LNCaP clone FGC (cell line): ENCODE measurements around the gene GNB1L.
A peak's percentile ranks its signal among the peaks of the same experiment; 100 is the strongest.

ENCODE experiments used
- DNase-seq: peaks from one replicate; pipeline ENCODE4 v3.0.0-alpha.2; 2011; ENCODE audit warnings: low read depth
- H3K4me3 ChIP-seq: 2 replicates; pipeline ENCODE4 v1.5.1; 2011; ENCODE audit warnings: mild to moderate bottlenecking, low read depth, low read length, control low read depth
- TF ChIP-seq, protein P1 (sequence below): IDR thresholded peaks from 2 replicates; pipeline ENCODE4 v1.5.1; 2012; ENCODE audit warnings: mild to moderate bottlenecking; ENCODE audit not compliant: control insufficient read depth, insufficient read depth; ENCODE audit errors: extremely low read depth

Gene GNB1L

DNA sequence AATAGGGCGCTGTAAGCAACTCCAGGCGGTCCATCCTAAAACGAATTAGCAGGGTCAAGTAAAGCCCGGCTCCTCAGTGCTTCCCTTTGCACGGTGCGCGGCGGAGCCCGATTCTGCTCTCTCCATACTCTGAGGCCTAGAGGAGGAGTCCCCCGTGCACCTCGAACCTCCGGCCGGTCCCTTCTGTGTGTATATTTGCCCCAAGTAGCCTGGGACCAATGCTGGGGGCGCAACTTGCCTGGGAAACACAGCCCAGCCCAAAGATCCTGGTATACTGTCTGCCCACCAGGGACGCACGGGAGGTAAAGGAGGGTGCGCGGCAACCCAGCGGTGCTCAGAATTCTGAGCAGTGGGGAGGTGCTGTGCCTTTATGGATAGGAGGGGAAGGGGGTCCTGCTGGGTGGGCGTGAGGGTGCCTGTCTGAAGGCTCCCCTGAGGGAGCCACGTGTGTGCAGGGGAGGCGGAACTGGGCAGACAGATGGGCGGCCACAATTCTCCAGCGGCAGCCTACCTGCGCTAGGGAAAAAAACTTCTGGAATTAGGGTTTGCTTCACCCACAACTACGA lies 98.9 kb downstream of the GNB1L start:
- no peak for DNase-seq
- peak overlapping the region; percentile 51 for H3K4me3 ChIP-seq
- TF ChIP-seq, protein P1, sequence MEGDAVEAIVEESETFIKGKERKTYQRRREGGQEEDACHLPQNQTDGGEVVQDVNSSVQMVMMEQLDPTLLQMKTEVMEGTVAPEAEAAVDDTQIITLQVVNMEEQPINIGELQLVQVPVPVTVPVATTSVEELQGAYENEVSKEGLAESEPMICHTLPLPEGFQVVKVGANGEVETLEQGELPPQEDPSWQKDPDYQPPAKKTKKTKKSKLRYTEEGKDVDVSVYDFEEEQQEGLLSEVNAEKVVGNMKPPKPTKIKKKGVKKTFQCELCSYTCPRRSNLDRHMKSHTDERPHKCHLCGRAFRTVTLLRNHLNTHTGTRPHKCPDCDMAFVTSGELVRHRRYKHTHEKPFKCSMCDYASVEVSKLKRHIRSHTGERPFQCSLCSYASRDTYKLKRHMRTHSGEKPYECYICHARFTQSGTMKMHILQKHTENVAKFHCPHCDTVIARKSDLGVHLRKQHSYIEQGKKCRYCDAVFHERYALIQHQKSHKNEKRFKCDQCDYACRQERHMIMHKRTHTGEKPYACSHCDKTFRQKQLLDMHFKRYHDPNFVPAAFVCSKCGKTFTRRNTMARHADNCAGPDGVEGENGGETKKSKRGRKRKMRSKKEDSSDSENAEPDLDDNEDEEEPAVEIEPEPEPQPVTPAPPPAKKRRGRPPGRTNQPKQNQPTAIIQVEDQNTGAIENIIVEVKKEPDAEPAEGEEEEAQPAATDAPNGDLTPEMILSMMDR = no peak

DNA sequence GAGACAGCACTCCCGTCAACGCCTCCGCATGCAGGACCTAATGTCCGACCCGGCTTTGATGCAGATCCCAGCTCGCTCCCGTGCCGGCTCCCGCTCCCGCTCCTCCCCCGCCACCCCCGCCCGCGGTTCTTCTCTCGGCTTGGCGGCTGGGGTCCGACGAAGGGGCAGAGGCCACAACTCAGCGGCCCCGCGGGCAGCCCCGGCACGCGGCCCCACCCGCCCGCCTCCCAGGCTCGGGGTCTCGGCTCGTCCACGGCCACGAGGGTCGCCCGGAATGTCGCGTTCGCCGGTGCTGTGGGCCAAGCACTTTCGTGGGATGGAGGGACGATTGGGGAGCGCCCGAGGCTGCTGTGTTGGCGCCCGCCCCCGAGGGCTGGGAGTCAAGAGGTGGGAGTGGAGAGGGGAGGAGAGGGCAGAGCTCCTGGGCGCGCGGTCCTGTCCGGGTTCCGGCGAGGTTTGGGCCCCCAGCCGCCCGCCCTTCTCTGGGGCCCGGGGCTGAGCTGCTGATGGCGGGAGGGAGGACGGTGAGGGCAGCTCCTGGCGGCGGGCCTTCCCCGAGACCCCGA lies 99.4 kb downstream of the GNB1L start:
- TF ChIP-seq, protein P1 = no peak
- DNase-seq = no peak
- no peak overlapping the region for H3K4me3 ChIP-seq

DNA sequence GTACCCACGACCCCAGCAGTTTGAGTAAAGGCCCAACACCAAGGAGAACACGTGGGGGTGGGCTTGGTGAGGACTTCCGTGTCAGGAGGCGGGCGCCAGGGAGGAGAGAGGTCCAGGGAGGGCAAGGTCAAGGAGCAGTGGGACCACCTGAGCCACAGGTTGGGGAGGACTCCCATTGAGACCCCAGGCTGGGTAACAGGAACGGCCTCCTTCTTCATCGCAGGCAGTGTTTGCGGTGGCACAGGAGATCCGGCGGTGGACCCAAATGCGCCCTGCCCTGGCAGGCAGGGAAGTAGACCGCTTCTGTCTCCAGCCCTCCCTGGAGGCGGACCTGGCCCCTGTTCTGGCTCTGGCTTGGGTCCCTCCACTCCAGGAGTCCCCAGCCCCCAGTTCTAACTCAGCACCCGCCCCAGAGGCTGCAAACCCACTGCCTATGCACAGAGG lies 100.0 kb downstream of the GNB1L start:
- no peak overlapping the region for H3K4me3 ChIP-seq
- TF ChIP-seq, protein P1 = no peak
- no peak for DNase-seq

DNA sequence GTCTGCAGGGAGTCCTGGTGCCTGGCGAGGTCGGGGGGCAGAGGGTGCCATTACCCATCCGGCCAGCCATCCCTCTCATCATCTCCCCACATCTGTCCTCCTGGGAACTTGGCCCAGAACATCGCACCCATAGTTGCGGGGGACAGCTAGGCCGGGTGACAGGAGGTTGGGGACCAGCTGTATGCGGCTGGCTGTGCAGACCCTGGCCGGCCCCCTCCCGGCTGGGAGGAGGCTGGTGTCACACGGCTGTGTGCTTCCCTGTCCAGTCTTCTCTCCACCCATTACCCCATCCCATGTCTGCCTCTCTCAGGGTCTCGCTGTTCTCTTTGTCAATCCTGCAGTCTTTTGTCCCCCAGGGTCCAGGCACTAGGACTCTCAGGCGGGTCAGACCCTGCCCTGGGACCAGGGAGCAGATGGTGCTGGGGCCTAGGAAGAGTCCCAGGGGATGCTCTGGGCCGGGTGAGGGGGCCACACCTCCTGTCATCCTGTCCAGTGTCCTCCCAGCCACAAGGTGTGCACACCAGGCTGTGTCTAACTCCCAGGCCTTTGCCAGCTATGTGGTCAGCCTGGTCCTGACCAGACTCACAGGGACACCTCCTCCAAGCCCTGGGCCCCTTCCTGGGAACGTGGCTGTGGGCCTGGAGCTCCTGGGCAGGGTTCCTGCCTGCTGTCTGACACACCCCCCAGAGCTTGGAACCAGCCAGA lies 100.5 kb downstream of the GNB1L start:
- DNase-seq = no peak
- no peak overlapping the region for H3K4me3 ChIP-seq
- TF ChIP-seq, protein P1 = no peak

DNA sequence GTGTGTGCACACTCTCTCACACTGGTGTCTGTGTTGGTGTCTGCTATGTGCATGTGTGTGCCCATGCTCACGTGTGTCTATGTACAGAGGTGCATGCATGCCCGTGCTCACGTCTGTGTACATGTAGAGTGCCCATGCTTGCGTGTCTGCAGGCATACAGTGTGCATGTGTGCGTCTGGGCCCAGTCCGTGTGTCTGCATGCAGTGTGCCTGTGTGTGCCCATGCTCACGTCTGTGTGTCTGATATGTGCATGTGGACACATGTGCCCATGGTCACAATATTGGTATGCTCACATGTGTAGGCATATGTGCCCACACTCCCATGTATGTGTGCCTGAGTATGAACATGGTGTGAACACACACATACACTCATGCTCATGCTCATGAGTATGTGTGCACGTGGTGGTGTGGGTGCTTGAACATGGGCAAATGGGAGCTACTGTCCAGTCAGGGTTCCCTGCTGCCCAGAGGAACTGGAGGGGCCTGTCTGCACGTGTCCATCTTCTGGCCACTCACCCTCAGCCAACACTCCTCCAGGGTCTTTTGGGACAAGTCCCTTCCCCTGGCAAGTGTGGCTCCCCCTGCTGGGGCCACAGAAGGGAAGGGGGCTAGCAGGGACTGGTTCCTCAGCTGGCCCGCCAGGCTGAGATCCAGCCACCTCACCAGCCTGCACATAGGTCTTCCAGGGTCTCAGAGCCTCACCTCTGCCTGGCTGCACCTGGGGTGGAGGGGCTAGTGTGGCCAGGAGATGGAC lies 101.4 kb downstream of the GNB1L start:
- DNase-seq = no peak
- TF ChIP-seq, protein P1 = no peak
- H3K4me3 ChIP-seq = no peak overlapping the region

DNA sequence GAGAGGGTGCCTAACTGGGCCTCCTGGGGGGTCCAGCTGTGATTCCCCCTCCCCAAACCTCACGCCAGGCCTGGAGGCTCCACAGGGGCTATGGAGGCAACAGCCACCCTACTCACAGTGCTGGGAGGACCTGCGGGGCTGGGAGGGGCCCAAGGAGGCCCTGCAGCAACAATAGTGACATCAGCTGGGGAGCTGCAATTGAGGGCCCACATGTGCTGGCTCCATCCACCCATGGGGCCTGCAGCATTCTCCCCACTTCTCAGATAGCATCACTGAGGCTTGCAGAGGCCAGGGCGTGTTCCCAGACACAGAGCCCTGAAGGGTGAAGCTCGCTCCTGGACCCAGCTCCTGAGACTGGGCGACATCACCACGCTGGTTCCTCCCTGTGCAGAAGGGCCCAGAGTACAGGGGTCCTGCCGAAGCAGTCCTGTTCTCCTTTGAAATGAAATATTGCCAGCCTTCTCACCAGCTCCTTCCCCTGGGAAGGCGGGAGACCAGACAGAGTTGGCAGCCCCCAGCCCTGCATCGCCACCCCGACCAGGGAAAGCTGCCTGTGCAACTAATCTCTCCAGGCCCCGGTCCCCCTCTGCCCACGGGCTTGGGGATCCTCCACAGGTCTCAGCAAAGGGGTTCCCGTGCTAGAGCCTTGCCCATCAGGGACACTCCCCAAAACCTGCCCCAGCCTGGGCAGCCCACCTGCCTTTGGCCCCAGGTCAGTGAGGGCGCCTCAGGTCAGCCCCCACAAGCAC lies 103.0 kb downstream of the GNB1L start:
- H3K4me3 ChIP-seq = no peak overlapping the region
- TF ChIP-seq, protein P1 = no peak
- DNase-seq = no peak
